GM18519 (cell line): ENCODE data around the gene DRC3.

Source experiments
- ATAC-seq: cut with Tn5 transposase; IDR thresholded peaks from one replicate; pipeline ENCODE4 v1.9.1; 2021; ENCODE audit warnings: mild to moderate bottlenecking, moderate library complexity; ENCODE audit not compliant: unreplicated experiment, low FRiP score

DRC3 gene

DNA sequence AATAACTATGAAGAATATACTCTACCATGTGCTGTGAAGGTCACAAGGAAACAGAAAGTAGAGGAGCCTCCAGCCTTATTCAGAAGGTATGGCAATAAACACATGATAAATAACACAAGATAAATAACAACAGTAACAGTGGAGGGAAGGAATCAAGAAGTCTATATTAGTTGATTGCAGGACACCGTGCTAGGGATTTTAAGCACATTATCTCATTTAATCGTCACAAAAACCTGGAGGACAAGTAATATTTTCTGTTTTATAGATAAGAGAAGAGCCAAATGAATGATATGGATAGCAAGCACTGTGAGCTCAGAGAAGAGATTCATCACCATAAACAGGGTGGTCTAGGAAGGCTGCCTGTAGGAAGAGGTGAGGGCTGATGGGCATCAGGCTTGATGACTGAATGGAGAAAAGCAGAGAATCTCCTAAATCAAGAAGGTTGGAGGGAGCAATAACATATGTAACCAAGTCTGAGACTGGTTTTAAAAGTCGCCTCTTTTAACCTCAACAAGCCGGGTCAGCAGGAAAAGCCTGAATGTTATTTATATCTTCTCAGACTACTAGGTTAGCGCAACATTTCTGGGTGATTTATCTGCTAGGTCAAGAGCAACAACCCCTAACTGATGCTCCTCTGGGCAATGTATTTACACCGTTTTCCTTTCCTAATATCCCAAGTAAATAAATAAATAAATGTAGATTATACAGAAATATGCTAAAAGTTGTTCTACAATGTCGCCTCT, 8.8 kb upstream of the DRC3 start:
- no peak for ATAC-seq

DNA sequence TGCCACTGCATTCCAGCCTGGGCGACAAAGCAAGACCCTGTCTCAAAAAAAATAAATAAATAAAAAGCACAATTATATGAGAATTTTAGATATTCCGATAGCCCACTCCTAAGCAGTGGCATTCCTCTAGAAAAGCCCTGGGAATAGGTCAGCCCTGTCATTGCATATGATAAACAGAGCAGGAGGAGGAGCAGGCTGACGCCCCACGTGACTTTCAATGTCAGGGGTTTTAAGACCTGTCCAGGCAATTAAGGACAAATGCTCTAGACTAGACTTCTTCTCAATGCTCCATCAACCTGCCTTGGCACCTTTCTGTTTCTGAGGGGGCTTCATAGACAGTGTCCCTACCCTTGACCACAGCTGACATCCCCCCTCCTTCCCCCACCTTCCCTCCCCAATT, 8.0 kb upstream of the DRC3 start:
- no peak for ATAC-seq

DNA sequence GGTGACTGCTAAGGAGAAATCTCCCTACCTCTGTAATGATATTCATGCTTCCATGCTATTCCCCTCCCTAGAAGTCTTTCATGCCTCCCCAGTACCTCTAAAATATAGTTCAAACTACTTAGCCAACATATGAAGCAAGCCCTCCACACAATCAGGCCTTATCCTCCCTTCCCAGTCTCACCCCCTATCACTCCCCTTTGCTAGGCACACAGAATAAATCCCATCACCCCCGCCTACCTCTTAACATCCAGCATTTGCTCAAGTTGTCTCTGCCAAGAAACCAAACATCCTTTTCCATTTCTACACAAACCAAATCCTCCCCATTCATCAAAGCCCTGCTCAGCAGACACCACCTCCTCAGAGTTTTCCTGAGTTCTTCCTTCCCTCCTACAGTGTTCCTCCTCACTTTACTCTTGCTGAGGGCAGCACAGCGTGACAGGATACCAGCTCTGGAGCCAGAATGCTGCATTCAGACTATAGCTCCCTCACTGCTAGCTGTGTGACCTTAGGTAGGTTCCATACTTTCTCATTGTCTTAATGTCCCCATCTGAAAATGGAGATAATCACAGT, 7.4 kb upstream of the DRC3 start:
- ATAC-seq: no peak

DNA sequence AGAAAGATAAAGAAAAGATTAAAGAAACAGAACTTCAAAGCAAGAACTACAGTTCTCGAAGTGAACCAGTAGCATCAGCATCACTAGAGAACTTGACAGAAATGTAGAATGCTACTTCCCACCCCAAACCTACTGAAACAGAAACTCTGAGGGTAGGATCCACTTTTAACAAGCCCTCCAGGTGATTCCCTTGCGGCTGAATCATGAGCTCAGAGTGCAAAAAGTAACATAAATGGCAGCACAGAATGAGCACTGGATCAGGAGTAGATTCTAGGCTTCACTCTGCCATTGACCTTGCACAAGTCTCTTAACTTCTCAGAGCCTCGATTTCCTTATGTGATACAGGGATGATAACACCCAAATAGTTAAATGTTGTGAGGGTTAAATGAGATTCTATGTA, 6.3 kb upstream of the DRC3 start:
- no peak for ATAC-seq

DNA sequence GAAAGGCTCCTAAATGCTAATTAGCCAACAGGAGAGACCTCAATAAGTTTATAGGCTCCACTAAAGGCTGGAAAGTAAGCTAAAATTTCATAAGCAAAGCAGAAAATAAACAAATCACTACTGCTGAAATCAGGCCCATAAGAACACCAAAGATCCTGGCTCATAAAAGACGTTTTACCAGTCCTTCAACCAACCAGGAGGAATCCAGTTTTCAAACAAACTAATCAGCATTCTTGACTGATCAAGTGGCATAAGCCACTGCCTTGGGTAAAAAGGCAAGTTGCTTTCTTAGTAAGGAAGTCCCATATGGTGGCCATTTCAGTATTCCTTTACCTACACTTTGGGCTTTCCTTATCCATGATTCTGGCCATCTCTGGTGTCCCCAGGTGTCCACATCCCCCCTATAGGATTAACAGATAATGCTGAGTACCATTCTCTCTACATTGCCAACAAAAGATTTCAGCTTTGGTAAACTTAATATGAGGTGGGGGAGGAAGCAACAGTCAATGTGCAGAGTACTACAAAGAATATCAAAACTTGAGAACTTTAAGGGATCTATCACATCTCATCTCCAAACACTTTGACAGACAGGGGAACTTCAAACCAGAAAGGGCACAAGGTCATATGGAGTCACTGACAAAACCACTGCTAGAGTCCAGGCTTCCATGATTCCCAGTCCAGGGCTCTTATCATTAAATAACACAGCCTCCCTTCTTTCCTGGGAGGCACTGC, 1.8 kb upstream of the DRC3 start:
- ATAC-seq: no peak

DNA sequence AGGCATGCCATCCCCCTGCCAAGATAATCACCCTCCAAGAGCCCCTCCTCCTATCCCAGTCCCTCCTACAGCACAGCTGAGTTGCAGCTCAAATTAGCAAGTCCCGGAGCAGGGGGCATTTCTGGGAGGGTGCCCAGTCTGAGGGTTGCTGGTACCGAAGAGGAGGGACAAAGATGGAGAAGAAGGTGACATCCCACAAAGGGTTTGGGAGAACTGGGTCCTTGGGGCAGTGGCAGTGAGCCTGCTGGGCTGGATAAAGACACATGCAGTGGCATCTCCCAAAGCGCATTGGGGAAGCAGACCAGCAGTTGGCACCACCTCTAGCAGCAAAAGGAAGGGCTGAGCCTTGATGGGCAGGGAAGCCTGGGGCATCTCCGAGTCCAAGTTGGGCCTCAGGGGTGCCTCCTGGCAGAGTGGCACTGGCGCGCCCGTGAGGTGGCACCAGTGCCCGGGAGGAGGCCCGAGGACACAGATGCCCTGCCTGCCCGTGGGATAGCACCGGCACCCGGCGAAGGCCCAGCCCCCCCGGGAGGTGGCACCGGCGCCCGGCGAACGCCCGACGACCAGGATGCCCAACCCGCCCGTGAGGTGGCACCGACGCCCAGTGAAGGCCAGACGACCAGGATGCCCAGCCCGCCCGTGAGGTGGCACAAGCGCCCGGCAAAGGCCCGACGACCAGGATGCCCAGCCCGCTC, 1.1 kb upstream of the DRC3 start:
- ATAC-seq: no peak

DNA sequence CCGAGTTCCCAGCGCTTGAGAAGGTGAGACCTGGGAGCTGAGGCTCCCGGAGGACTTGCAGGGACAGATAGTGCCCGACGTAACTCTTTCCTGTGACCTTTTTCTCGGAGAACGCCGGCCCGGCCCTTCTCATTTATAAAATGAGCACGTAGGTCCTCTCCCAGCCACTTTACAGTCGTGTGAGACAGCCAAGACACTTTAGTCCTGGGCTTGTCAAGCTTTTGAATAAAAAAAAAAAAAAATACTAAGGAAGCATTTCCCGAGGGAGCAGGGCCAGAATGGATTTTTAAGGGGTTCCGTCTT, 241 bp downstream of the DRC3 start:
- no peak for ATAC-seq

DNA sequence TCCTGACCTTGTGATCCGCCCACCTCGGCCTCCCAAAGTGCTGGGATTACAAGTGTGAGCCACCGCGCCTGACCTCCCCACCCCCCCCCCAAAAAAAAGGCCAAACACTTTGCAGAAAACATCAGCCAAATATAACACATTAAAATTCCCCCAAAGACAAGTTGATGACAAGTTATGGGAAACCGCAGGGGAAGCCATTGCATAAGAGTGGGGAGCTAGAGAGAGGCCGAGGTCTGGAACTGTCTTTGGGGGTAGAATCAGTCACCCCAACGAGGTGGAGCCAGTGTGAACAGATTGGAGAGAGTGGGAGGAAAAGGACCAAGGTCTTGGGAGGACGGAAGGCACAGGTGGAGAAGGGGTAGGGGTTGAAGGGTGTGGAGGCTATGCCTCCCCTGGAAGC, 2.8 kb downstream of the DRC3 start:
- no peak for ATAC-seq

DNA sequence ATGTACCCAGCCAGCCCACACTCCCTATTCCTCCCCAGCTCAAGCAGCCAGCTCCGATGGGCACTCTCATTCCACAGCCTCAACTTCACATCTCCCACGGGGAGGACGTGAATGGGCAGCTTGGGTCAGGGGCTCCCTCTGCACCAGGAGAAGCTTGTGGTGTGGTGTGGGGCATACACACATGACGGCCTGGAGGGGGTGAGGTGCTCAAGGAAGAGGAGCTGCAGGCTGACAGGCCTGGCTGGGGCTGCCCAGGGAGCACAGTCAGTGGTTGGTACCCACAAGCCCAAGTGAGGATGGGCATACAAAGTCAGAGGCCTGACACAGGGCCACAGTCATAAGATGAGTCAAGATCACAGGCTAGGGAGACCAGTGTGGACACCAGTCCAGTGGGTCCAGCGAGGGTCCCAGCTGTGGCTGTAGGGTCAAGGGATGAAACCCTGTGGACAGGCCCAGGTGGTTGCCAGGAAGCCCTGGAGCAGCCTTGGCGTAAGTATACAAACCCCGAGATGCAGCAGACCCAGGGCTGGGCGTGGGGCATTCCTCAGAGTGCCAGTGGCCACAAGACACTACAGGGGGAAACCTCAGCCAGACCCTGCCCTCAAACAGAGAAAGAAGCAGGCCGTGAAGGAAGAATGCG, 4.4 kb downstream of the DRC3 start:
- no peak for ATAC-seq

DNA sequence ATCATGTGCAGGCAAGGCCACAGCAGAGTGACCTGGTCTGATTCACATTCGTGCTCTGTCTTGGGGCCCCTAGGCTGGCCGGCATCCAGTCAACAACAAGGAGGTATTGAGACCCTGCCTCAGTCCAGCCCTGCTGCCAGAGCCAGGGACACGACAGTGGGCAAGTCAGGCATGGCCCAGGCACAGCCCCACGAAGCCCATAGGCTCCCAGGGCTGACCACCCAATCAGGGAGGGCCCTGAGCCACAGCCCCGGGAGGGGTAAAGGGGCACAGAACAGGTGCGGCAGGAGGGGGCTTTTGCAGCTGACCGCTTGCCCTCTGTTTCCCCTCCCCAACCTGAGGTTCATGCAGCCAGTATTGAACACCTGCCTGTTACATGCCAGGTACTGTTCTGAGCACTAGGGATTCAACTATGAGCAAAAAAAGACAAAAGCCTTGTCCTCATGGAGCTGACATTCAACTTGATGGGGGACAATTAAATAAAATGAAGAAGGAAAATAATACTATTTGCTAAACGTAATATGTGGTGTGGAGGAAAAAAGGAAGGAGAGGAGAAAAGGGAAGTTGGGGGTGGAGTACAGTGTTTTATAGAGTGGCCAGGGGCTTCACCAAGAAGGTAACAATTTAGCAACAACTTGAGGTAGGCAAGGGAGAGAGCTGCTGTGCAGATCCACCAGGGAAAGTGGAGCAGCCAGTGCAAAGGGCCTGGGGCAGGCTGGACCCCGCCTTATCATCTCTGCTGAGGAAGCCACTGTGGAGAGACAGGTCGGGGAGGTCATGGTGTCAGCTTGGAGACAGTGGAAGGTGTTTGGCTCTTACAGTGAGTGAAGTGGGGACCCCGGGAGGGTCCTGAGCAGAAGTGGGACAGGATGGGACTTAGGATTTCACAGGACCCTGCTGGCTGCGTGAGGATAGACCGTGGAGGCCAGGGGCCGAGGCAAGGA, 6.1 kb downstream of the DRC3 start:
- ATAC-seq: no peak

DNA sequence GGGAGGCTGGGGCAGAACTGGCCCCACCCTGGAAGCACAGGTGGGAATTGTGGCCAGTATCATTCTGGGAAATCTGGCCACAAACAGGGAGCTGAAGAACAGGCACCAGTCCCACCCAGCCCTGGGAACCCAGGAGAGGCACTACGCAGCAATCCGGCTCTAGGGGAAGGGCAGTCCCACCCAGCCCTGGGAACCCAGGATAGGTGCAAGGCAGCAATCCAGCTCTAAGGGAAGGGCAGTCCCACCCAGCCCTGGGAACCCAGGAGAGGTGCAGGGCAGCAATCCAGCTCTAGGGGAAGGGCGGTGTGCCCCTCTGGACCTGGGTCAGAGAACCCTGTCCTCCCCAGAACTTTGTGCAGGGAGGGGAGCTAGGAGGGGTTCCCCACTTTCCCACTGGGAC, 7.1 kb downstream of the DRC3 start:
- ATAC-seq: no peak

DNA sequence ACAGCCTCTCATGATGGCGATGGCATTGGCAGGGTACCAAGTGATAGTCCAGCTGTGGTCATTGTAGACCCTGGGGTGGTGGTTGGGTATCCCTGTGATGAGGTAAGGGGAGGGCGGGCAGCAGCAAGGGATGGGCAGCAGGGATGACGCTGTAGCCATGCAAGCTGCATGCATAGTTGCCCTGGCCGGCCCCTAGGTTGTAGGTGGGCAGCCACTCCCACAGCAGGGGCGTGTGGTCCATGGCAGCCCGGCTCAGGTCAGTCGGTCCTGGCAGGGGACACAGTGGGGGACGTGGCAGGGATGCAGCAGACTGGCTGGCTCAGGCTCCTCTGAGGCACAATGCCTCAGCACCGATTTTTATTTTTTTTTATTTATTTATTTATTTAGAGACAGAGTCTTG, 8.7 kb downstream of the DRC3 start:
- ATAC-seq: no peak

DNA sequence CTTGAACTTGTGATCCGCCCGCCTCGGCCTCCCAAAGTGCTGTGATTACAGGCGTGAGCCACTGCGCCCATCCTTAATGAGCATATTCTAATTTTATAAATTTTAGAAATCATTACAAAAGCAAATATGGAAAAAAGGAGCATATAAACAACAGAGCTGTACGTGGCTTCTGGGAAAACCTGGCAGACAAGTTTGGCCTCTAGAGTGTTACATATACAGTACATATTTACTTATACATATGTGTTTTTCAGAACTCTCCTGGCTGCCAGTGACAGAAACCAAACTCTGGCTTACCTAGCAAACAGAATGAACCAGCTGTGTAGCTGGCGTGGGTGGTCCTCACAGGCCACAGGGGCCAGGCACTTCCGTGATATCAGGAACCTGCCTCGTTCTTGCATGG, 10.1 kb downstream of the DRC3 start:
- ATAC-seq: no peak

DNA sequence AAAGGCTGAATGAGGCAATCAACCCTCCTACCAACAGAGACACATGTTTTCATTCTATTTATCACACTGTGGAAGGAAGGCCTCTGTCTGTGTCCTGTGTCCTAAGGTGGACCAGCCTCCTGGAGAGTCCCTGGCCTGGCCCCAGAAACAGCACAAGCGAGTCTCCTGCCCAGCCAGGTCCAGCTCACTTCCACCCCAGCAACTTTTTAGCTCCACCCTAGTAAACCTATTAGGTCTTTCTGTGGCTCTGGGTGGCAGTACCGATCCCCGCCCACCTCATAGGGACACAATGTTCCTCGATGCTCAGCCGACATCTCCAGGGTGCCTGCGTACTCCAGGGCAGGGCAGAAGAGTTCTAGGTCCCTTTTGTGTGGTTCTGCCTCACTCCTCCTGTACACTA, 10.7 kb downstream of the DRC3 start:
- no peak for ATAC-seq

DNA sequence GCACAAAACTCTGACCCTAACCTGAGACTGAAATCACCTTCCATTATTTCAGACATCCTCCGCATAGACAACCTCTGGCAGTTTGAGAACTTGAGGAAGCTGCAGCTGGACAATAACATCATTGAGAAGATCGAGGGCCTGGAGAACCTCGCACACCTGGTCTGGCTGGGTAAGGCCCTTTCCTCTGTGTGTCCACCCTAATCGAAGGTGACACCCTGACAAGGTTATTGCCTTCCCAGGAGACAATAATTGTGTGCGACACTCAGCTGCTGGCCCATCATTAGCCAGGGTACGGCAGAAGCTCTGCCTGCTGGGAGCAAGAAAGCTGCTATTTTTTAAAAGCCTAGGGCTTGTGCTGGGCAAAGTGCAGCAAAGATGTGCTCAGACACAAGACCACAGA, 11.1 kb downstream of the DRC3 start:
- ATAC-seq: no peak

DNA sequence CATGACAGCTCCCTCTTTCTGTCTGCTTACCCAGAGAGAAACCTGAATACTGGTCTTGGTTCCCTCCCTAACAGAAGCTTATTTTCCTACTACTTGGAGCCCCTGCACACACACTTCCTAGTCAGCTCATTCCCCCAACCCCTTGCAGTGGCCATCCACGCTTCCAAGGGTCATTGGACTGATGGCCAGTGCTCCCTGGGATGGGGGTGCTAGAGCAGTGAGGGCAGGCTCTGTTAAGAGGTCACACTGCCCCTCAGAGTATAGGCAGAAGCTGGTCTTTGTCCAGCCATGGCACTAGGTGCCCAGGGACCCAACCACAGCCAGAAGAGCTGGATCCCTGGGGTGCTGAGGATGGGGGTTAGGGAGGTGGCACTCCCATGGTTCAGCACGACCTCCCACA, 12.5 kb downstream of the DRC3 start:
- ATAC-seq: no peak

DNA sequence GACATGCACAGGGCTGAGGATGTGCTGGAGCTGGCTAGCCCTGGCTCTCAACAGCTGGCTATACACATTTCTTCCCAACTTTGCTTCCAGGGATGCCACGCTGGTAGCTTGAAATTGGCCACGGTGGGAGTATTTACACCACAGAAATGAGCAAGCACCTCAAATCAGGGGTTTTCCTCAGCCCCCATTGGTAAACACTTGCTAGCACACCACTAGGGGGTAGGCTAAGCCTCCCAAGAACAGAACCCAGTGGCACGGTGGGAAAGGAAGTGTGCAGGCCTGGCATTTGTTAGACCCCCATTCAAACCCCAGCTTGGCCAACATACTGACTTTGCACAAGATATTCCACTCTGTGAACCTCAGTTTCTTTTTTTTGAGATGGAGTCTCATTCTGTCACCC, 12.9 kb downstream of the DRC3 start:
- no peak for ATAC-seq

DNA sequence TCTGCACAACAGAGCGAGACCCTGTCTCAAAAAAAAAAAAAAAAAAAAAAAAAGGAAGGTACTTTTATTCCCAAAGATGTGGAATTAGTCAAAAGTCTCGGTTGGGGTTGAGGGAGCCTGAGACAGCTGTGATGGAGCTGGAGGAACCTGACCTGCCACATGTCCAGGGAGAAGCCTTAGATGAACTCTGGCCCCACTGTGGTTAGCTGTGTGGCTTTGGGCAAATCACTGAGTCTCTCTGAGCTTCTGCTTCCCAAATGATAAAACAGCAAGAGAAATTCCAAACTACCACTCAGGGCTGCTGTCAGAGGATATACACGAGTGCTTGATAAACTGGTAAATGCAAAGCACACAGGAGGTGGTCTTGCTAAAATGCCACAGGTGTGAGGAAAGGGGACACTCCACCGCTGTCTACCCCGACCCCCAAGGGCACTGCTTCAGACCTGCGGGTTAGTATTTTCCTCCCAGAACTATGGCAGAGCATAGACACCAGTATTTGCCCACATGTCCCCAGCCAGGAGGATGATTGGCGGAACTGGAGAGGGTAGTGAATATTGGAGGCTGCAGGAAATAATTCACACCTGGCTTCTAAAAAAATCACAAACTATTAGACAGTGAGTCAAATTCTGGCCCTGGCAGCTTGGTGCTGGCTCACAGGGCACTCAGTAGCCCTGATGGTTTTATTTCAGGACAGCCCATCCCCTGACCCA, 14.7 kb downstream of the DRC3 start:
- ATAC-seq: no peak

DNA sequence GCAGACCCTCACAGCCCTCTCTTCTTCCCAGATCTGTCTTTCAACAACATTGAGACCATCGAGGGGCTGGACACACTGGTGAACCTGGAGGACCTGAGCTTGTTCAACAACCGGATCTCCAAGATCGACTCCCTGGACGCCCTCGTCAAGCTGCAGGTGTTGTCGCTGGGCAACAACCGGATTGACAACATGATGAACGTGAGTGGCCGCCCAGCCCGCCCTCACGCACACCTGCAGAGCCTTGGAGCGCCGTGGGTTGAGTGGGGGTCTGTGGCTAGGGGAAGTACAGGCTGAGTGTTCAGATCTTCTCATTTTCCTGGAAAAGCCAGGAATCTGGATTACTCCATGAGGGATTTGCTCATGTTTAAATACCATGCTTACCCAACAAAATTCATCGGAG, 15.2 kb downstream of the DRC3 start:
- no peak for ATAC-seq
